GM12891 (cell line): ENCODE results near the gene PHYH.

Experiments used
- POLR2A ChIP-seq: IDR thresholded peaks from 2 replicates; pipeline ENCODE4 v1.6.1; 2011; ENCODE audit warnings: low read depth, low read length, control low read depth
- POLR2AphosphoS5 ChIP-seq: IDR thresholded peaks from 2 replicates; pipeline ENCODE4 v1.6.1; 2011; ENCODE audit warnings: low read depth, low read length, control low read depth
- SPI1 ChIP-seq: IDR thresholded peaks from 2 replicates; pipeline ENCODE4 v1.6.1; 2011; ENCODE audit warnings: low read depth, low read length, control low read depth
- TAF1 ChIP-seq: IDR thresholded peaks from 2 replicates; pipeline ENCODE4 v1.6.1; 2011; ENCODE audit warnings: low read depth, low read length, control low read depth

DNA sequence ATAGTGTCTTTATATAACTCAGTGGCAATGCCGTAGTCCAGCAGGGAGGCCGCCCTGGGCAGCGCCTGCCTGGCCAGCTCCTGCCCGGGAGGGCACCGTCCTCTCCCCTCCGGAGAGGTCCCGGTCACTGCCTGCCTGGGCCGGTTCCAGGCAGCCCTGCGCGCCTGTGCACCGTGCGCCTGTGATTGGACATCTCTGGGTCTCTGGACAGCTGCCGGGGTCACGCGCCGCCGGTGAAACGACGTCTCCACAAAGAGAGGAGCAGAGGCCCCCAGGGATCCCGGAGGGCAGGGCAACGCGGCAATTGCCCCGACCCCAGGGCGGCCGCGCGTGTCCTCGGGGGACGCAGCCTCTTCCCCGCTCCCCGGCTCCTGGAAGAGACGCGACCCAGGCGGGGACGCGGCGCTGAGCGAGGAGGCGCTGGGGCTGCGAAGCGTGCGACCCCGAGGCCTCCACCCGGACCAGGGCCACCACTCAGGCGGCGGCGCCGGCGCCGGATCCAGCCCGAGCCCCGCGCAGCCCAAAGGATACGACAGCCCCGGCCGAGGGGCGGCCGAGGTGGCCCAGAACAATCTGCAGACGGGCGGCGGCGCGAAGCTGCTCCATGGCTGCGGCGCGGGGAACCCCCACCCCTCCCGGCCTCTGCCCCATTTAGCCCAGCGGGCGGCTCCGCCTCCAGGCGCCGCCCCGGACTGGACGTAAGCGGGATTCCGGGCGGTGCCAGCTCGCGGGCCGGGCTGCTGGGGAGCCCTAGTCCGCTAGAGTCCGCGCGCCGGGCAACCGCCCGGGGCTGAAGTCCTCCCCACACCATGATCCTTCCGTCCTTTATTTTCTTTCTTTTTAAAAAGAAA is at the start of gene PHYH:
- TF ChIP-seq POLR2A = peak; percentile 46; the same call in 1 of the 2 replicates
- TF ChIP-seq SPI1 = no peak
- TF ChIP-seq TAF1 = no peak
- TF ChIP-seq POLR2AphosphoS5 = no peak
